ENCODE results near the gene SRC.

GRCh38 chr20:37426106-37426505, 80.2 kb downstream of the SRC start:
- TF ChIP-seq POLR2AphosphoS5 (IDR thresholded peaks at IDR 0.05; ENCODE audit: low read depth) (no peak), CTCF (conservative IDR thresholded peaks at IDR 0.05; ENCODE audit: low read depth in 2 of 2) (no peak), ZNF462 (CRISPR knock-in tag; IDR thresholded peaks at IDR 0.05) (no peak), JUNB (IDR thresholded peaks at IDR 0.05; ENCODE audit: unreplicated experiment) (no peak)
